ES-I3 (cell line): ENCODE measurements around the gene TRIM2.
A peak's percentile ranks its signal among the peaks of the same experiment; 100 is the strongest.

Source experiments
- H3K36me3 ChIP-seq: 2 replicates; pipeline ENCODE4 v1.6.1; 2013; ENCODE audit warnings: mild to moderate bottlenecking, low read length, control low read depth, moderate library complexity; ENCODE audit not compliant: insufficient read depth
- H3K4me1 ChIP-seq: 2 replicates; pipeline ENCODE4 v1.6.1; 2013; ENCODE audit warnings: mild to moderate bottlenecking, control low read depth, low read length; ENCODE audit not compliant: insufficient read depth
- H3K9ac ChIP-seq: 2 replicates; pipeline ENCODE4 v1.6.1; 2013; ENCODE audit warnings: low read depth, mild to moderate bottlenecking, low read length, moderate library complexity
- H3K9me3 ChIP-seq: 2 replicates; pipeline ENCODE4 v1.6.1; 2013; ENCODE audit warnings: mild to moderate bottlenecking, low read length, moderate library complexity; ENCODE audit not compliant: control insufficient read depth, insufficient read depth

TRIM2 gene

DNA sequence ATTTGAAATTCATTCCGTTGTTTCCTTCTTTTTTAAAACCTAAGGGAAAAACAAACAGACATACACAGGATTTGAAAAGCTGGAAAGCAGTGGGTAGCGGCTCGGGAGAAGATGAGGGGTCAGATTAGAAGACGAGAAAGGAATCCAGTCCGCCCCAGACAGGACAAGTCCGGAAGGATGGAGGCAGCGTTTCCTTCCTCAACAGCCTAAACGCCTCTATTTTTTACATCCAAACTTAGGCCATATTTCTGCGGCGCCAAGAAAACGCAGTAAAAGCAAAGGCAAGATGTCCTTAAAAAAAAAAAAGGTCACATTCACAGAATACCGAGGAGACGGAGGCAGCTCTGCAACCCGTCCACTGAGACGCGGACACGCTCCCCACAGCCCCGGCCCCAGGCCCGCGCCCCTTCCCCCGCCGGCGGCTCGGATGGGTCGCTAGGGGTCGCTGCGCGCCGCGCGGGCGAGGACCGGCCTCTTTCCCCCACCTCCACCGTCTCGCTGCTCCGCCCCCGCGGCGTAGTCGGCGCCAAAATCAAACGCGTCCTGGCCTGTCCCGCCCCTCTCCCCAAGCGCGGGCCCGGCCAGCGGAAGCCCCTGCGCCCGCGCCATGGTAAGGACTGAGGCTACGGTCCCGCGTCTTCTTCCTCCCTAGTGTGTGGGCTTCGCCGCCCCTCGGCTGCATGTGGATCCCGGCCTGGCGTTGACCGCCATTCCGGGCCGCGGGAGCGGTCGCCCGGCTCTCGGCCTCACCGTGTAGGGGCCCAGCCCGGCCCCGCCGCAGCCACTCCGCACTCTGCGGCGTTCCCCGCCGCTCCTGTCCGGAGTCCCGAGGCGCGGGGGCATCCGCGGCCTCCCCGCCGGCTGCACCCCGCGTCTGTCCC lies 140.1 kb downstream of the TRIM2 start, which contains the start of gene MND1:
Gene MND1, plus strand, starts transcription at position 558 of the 881 bp plus-strand sequence. Its CDS starts 50 bp downstream, at position 608.
- Histone ChIP-seq H3K9me3 (no peaks in the 10 kb centered on the region), H3K36me3 (no peaks in the 10 kb centered on the region), H3K9ac (peak within 1 kb of the TSS; percentile 92), H3K4me1 (peaks cover 15% of the 10 kb centered on the region; the same call in 1 of the 2 replicates)

GRCh38 chr4:153345012-153345981 lies 141.1 kb downstream of the TRIM2 start:
- peak overlapping the region; percentile 92 for H3K9ac ChIP-seq
- H3K9me3 ChIP-seq = no peaks in the 10 kb centered on the region
- H3K36me3 ChIP-seq = no peaks in the 10 kb centered on the region
- peaks cover 15% of the 10 kb centered on the region; the same call in 1 of the 2 replicates for H3K4me1 ChIP-seq

DNA sequence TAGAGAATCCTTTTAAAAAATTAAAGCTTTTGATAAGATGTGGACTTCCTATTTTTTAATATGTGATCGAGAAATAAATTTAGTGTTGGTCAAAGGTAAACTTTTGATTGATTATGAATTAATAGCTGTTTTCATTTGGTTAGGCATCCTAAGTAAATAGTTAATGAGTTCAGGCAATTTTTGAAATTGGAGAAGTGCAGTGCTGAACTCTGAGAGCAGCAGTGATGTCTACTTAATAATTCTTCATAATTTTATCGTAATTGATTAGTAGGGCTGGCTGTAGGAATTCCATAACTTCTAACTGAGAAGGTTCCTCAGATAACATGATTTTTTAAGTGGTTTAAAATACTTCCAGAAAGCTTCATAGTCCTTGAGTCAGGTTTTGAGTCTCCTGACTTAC lies 141.8 kb downstream of the TRIM2 start:
- Histone ChIP-seq H3K4me1 (peaks cover 15% of the 10 kb centered on the region; the same call in 1 of the 2 replicates), H3K36me3 (no peaks in the 10 kb centered on the region), H3K9ac (peak overlapping the region; percentile 92), H3K9me3 (no peaks in the 10 kb centered on the region)

GRCh38 chr4:153346563-153346962 lies 142.3 kb downstream of the TRIM2 start:
- no peak overlapping the region for H3K9ac ChIP-seq
- H3K36me3 ChIP-seq = no peaks in the 10 kb centered on the region

GRCh38 chr4:153347117-153347516 lies 142.9 kb downstream of the TRIM2 start:
- Histone ChIP-seq H3K4me1 (peaks cover 7% of the 10 kb centered on the region; the same call in 1 of the 2 replicates), H3K9me3 (no peaks in the 10 kb centered on the region), H3K36me3 (no peaks in the 10 kb centered on the region), H3K9ac (no peak overlapping the region)

More at GRCh38 chr4:153346563-153346962, 142.3 kb downstream of the TRIM2 start:
- H3K4me1 ChIP-seq = peaks cover 13% of the 10 kb centered on the region; the same call in 1 of the 2 replicates
- H3K9me3 ChIP-seq = no peaks in the 10 kb centered on the region

DNA sequence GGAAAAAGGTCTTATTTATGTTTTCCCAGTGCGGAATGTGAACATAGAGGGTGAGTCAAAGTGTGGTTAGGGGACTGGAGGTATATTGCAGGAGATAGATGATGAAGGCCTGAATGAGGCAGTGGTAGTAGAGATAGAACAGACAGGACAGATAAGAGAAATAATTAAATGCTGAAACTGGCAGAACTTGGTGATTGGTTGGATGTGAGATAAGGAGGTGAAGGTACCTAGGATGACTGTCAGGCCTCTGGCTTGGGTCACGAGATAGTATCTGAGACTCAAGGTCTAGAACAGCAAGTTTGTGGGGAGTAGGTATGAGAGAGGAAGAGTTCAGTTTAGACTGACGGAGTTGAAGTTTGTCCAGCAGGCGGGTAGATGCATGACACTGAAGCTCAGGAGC lies 143.8 kb downstream of the TRIM2 start:
- Histone ChIP-seq H3K36me3 (no peaks in the 10 kb centered on the region), H3K9ac (no peak overlapping the region), H3K9me3 (no peaks in the 10 kb centered on the region), H3K4me1 (peaks cover 7% of the 10 kb centered on the region; the same call in 1 of the 2 replicates)

DNA sequence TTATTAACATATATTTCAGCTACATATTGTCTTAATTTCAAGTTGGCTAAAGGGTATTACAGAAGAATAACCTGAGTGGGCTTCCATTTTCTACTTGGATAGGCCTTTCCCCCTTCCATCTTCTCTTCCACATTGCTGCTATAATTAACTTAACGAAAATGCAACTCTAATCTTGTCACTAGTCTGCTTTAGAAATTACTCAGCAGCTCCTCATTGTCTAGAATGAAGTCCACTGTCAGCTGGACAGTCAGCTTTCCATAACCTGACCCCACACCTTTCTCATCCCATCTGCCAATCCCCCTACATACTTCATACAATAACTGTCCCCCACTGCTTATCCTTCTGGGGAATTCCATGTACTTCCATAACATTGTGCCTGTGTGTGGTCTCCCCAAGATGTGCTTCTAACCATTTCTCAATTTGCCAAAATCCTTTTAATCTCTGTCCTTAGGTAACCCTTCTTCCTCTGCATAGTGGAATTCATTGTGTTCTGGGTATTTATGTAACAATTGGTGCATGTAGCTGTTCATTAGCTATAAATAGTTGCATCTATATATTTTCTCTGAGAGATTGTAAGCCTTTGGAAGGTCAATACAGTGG lies 145.1 kb downstream of the TRIM2 start:
- H3K9me3 ChIP-seq = no peaks in the 10 kb centered on the region
- no peak overlapping the region for H3K9ac ChIP-seq
- H3K36me3 ChIP-seq = no peaks in the 10 kb centered on the region
- H3K4me1 ChIP-seq = peaks cover 7% of the 10 kb centered on the region; the same call in 1 of the 2 replicates

DNA sequence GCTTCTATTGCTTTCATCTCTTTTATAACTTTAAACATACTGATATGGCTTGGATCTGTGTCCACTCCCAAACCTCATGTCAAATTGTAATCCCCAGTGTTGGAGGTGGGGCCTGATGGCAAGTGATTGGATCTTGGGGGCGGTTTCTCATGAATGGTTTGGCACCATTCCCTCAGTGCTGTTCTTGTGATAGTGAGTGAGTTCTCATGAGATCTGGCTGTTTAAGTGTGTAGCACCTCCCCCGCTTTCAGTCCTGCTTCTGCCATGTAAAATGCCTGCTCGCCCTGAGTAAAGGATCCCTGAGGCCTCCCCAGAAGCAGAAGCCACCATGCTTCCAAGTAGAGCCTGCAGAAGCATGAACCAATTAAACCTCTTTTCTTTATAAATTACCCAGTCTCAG lies 157.9 kb downstream of the TRIM2 start:
- H3K9ac ChIP-seq = no peak overlapping the region
- no peaks in the 10 kb centered on the region for H3K4me1 ChIP-seq
- H3K36me3 ChIP-seq = no peaks in the 10 kb centered on the region; the same call in none of the 2 replicates
- no peaks in the 10 kb centered on the region for H3K9me3 ChIP-seq

DNA sequence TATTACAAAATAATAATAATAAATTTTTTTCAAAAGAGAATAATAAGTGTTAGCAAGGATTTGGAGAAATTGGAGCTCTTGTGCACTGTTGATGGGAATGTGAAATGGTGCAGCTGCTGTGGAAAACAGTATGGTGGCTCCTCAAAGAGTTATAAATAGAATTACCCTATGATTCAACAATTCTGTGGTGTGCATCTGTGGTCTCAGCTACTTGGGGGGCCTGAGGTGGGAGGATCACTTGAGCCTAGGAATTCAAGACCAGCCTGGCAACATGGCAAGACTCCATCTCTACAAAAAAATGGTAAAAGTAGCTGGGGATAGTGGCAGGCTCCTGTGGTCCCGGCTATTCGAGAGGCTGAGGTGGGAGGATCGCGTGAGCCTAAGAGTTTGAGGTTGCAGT lies 159.8 kb downstream of the TRIM2 start:
- Histone ChIP-seq H3K9me3 (no peaks in the 10 kb centered on the region), H3K4me1 (no peaks in the 10 kb centered on the region), H3K9ac (no peak overlapping the region), H3K36me3 (no peaks in the 10 kb centered on the region; the same call in none of the 2 replicates)

DNA sequence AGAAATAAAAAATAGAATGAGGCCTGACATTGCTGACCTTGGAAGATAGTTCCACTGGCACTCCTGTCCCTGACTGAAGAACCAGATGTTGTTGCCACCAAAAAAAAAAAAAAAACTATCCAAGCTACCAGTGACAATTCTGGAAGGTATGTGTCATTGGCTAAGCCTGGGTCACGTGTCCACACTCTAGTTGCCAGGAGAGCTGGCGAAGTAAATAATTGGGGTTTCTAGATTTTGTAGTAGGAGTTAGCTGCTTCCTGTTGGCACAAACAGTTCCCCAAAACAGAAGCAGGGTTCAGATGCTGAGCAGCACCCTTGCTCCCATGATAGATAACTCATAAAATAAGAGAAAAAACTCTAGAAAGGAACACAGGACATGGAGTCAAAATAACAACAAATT lies 160.8 kb downstream of the TRIM2 start:
- no peaks in the 10 kb centered on the region; the same call in none of the 2 replicates for H3K36me3 ChIP-seq
- H3K9me3 ChIP-seq = no peaks in the 10 kb centered on the region
- no peak overlapping the region for H3K9ac ChIP-seq
- no peaks in the 10 kb centered on the region for H3K4me1 ChIP-seq

DNA sequence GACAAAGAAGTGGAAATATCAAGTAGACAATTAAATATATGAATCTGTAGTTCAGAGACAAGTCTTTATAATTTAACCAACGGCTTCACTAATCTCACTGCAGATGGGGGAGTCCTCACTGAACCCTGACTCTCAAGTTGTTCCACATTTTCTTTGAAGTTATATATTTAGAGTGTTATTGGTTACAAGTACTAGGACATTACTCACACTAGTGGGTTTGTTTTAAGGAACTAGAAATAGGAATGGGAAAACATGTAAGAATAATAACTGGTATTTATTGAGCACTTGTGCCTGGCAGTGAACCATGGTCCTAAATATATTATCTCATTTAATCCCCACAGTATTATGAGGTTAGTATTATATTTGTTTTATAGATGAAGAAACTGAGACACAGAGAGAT lies 162.2 kb downstream of the TRIM2 start:
- Histone ChIP-seq H3K36me3 (no peaks in the 10 kb centered on the region; the same call in none of the 2 replicates), H3K9me3 (no peaks in the 10 kb centered on the region), H3K9ac (no peak overlapping the region), H3K4me1 (no peaks in the 10 kb centered on the region)

- no peaks in the 10 kb centered on the region for H3K9me3 ChIP-seq
- H3K36me3 ChIP-seq = no peaks in the 10 kb centered on the region; the same call in none of the 2 replicates
- no peak overlapping the region for H3K9ac ChIP-seq
- H3K4me1 ChIP-seq = no peaks in the 10 kb centered on the region
Measured at GRCh38 chr4:153367092-153367491, 162.8 kb downstream of the TRIM2 start.

GRCh38 chr4:153369021-153369420 lies 164.8 kb downstream of the TRIM2 start:
- H3K9ac ChIP-seq = no peak overlapping the region
- H3K4me1 ChIP-seq = no peaks in the 10 kb centered on the region
- no peaks in the 10 kb centered on the region; the same call in 1 of the 2 replicates for H3K36me3 ChIP-seq
- H3K9me3 ChIP-seq = no peaks in the 10 kb centered on the region; the same call in 1 of the 2 replicates
